Neuronal stem cell (in vitro differentiated cells): ENCODE data around the gene ECPAS.

Experiments used
- DNase-seq: peaks from one replicate; pipeline ENCODE4 v3.0.0-alpha.2; 2013; ENCODE audit warnings: low spot score
- H2AFZ ChIP-seq: one replicate; pipeline ENCODE4 v1.6.1; 2013; ENCODE audit warnings: mild to moderate bottlenecking, low read length, inconsistent platforms
- H2AK5ac ChIP-seq: 2 replicates; pipeline ENCODE4 v1.6.1; 2013; ENCODE audit warnings: low read depth, mild to moderate bottlenecking, inconsistent platforms, low read length, moderate library complexity, mixed read lengths
- H2BK120ac ChIP-seq: 2 replicates; pipeline ENCODE4 v1.6.1; 2013; ENCODE audit warnings: low read depth, mild to moderate bottlenecking, inconsistent platforms, low read length, moderate library complexity, mixed read lengths
- H2BK12ac ChIP-seq: one replicate; pipeline ENCODE4 v1.6.1; 2013; ENCODE audit warnings: low read length, inconsistent platforms
- H2BK15ac ChIP-seq: 2 replicates; pipeline ENCODE4 v1.6.1; 2013; ENCODE audit warnings: mild to moderate bottlenecking, low read length, inconsistent platforms, mixed read lengths
- H2BK5ac ChIP-seq: one replicate; pipeline ENCODE4 v1.6.1; 2013; ENCODE audit warnings: inconsistent platforms, mild to moderate bottlenecking, low read length, moderate library complexity
- H3K14ac ChIP-seq: one replicate; pipeline ENCODE4 v1.6.1; 2013; ENCODE audit warnings: low read length, inconsistent platforms
- H3K18ac ChIP-seq: 2 replicates; pipeline ENCODE4 v1.6.1; 2013; ENCODE audit warnings: low read length, inconsistent platforms
- H3K23ac ChIP-seq: 2 replicates; pipeline ENCODE4 v1.6.1; 2013; ENCODE audit warnings: low read depth, mild to moderate bottlenecking, mixed read lengths, low read length, inconsistent platforms; ENCODE audit not compliant: poor library complexity
- H3K27ac ChIP-seq: replicated peaks from 3 replicates; pipeline ENCODE4 v1.5.1; 2013; ENCODE audit warnings: low read length, inconsistent platforms
- H3K27me3 ChIP-seq, 3 experiments: 2 replicates each; pipeline ENCODE4 v1.6.1; 2013; ENCODE audit warnings: low read length in 3 of 3, mild to moderate bottlenecking in 2 of 3, inconsistent platforms in 1 of 3, low read depth in 1 of 3, mixed read lengths in 1 of 3, moderate library complexity in 1 of 3; ENCODE audit not compliant: control insufficient read depth in 3 of 3, insufficient read depth in 3 of 3
- H3K36me3 ChIP-seq, 2 donors: replicated peaks in 1 of 2; 2 replicates each; pipeline ENCODE4 v1.6.1; 2013; ENCODE audit warnings: low read length in 2 of 2; ENCODE audit not compliant: control insufficient read depth in 2 of 2, insufficient read depth in 2 of 2
- H3K4ac ChIP-seq: 2 replicates; pipeline ENCODE4 v1.6.1; 2013; ENCODE audit warnings: inconsistent platforms, mild to moderate bottlenecking, low read length, moderate library complexity
- H3K4me1 ChIP-seq, 2 donors: 1 replicate in 1 of 2; 2 replicates in 1 of 2; pipeline ENCODE4 v1.6.1; 2013; ENCODE audit warnings: low read length in 2 of 2, low read depth in 1 of 2; ENCODE audit not compliant: control insufficient read depth in 2 of 2, insufficient read depth in 1 of 2
- H3K4me2 ChIP-seq: one replicate; pipeline ENCODE4 v1.6.1; 2013; ENCODE audit warnings: mild to moderate bottlenecking, low read length, inconsistent platforms; ENCODE audit not compliant: insufficient read depth, poor library complexity, severe bottlenecking
- H3K4me3 ChIP-seq, 2 donors: 2 replicates each; pipeline ENCODE4 v1.5.1; 2013; ENCODE audit warnings: low read length in 2 of 2, mild to moderate bottlenecking in 2 of 2, inconsistent platforms in 1 of 2, moderate library complexity in 1 of 2
- H3K79me1 ChIP-seq: one replicate; pipeline ENCODE4 v1.6.1; 2013; ENCODE audit warnings: low read depth, mild to moderate bottlenecking, inconsistent platforms, low read length, moderate library complexity
- H3K9ac ChIP-seq: one replicate; pipeline ENCODE4 v1.6.1; 2013; ENCODE audit warnings: mild to moderate bottlenecking, low read depth, low read length, inconsistent platforms; ENCODE audit not compliant: poor library complexity
- H3K9me3 ChIP-seq, 2 donors: replicated peaks in 1 of 2; 2 replicates each; pipeline versions ENCODE3 to v1.6.1; 2013; ENCODE audit warnings: low read length in 2 of 2, mild to moderate bottlenecking in 2 of 2, inconsistent platforms in 1 of 2, low read depth in 1 of 2, mixed read lengths in 1 of 2, moderate library complexity in 1 of 2; ENCODE audit not compliant: control insufficient read depth in 2 of 2, insufficient read depth in 1 of 2
- H4K8ac ChIP-seq: one replicate; pipeline ENCODE4 v1.6.1; 2013; ENCODE audit warnings: low read depth, mild to moderate bottlenecking, inconsistent platforms, low read length, moderate library complexity
- H4K91ac ChIP-seq: one replicate; pipeline ENCODE4 v1.6.1; 2013; ENCODE audit warnings: low read length, low read depth, mild to moderate bottlenecking, inconsistent platforms; ENCODE audit not compliant: poor library complexity
- WGBS, 2 donors: extraction: QIAGEN DNeasy Blood & Tissue Kit; methylation state at CpG; one replicate each; pipeline ENCODE4 v1.1.7; 2013; ENCODE audit warnings: missing lambda C conversion rate in 2 of 2, mixed read lengths in 1 of 2; ENCODE audit not compliant: insufficient read length in 2 of 2, insufficient replicate concordance in 1 of 2; ENCODE audit errors: extremely low coverage in 2 of 2; 5-methylcytosine and 5-hydroxymethylcytosine counted together

Gene ECPAS

GRCh38 chr9:111375817-111376564, 108.2 kb downstream of the ECPAS start:
- Histone ChIP-seq H2BK5ac (no peak overlapping the region), H3K36me3 (peaks cover 10 to 93% of the 10 kb centered on the region in 2 donors), H2AK5ac (no peak overlapping the region), H3K4me1 (no peaks in the 10 kb centered on the region), H3K4me3 (no peak overlapping the region), H3K9ac (no peak overlapping the region), H2BK120ac (no peak overlapping the region), H4K8ac (no peak overlapping the region), H4K91ac (no peak overlapping the region), H3K23ac (no peak overlapping the region), H3K9me3 (no peaks in the 10 kb centered on the region), H3K4me2 (no peak overlapping the region), H2BK15ac (no peak overlapping the region), H2AFZ (no peak overlapping the region), H3K14ac (no peak overlapping the region), H3K18ac (no peak overlapping the region), H3K27me3 (no peaks in the 10 kb centered on the region), H3K4ac (no peak overlapping the region), H2BK12ac (no peak overlapping the region), H3K27ac (no peak overlapping the region), H3K79me1 (no peaks in the 10 kb centered on the region)
- no peak for DNase-seq
- WGBS, 2 donors, result no CpG with 5 or more reads among the region's 3 CpGs

GRCh38 chr9:111375062-111375461, 109.1 kb downstream of the ECPAS start:
- Histone ChIP-seq H3K4ac (no peak overlapping the region), H3K14ac (no peak overlapping the region), H3K9ac (no peak overlapping the region), H3K23ac (no peak overlapping the region), H2BK15ac (no peak overlapping the region), H3K18ac (no peak overlapping the region), H2BK5ac (no peak overlapping the region), H3K36me3 (peaks cover 12 to 94% of the 10 kb centered on the region in 2 donors), H3K9me3 (no peaks in the 10 kb centered on the region), H3K4me2 (no peak overlapping the region), H2AK5ac (no peak overlapping the region), H3K4me3 (no peak overlapping the region), H3K4me1 (no peaks in the 10 kb centered on the region), H2BK12ac (no peak overlapping the region), H3K27ac (no peak overlapping the region), H3K27me3 (no peaks in the 10 kb centered on the region), H2AFZ (no peak overlapping the region), H4K91ac (no peak overlapping the region), H2BK120ac (no peak overlapping the region), H3K79me1 (no peaks in the 10 kb centered on the region), H4K8ac (no peak overlapping the region)
- no CpG with 5 or more reads among the region's 2 CpGs for WGBS, 2 donors
- DNase-seq, result no peak

- WGBS, 2 donors, result no CpG with 5 or more reads among the region's 6 CpGs
- Histone ChIP-seq H4K8ac (no peak overlapping the region), H3K27ac (no peak overlapping the region), H3K4me1 (no peaks in the 10 kb centered on the region), H3K18ac (no peak overlapping the region), H3K14ac (no peak overlapping the region), H2BK5ac (no peak overlapping the region), H3K4ac (no peak overlapping the region), H2BK12ac (no peak overlapping the region), H3K4me3 (no peak overlapping the region), H3K36me3 (peaks cover 16 to 97% of the 10 kb centered on the region in 2 donors), H2AFZ (no peak overlapping the region), H3K27me3 (no peaks in the 10 kb centered on the region), H3K9me3 (no peaks in the 10 kb centered on the region), H3K9ac (no peak overlapping the region), H2AK5ac (no peak overlapping the region), H3K23ac (no peak overlapping the region), H2BK15ac (no peak overlapping the region), H3K4me2 (no peak overlapping the region), H4K91ac (no peak overlapping the region), H2BK120ac (no peak overlapping the region), H3K79me1 (no peaks in the 10 kb centered on the region)
- DNase-seq, result no peak
Measured at GRCh38 chr9:111372297-111372696, 111.9 kb downstream of the ECPAS start.

- Histone ChIP-seq H3K23ac (no peak overlapping the region), H3K14ac (no peak overlapping the region), H2BK120ac (no peak overlapping the region), H4K91ac (no peak overlapping the region), H2AK5ac (no peak overlapping the region), H2BK15ac (no peak overlapping the region), H4K8ac (no peak overlapping the region), H2BK12ac (no peak overlapping the region), H3K18ac (no peak overlapping the region), H3K4ac (no peak overlapping the region), H3K9ac (no peak overlapping the region), H2BK5ac (no peak overlapping the region), H3K4me1 (no peaks in the 10 kb centered on the region), H3K9me3 (no peaks in the 10 kb centered on the region), H3K4me2 (no peak overlapping the region), H3K36me3 (peaks cover 13 to 97% of the 10 kb centered on the region in 2 donors), H3K27ac (no peak overlapping the region), H3K79me1 (no peaks in the 10 kb centered on the region), H3K27me3 (no peaks in the 10 kb centered on the region), H3K4me3 (no peak overlapping the region), H2AFZ (no peak overlapping the region)
- no CpG with 5 or more reads among the region's 1 CpG for WGBS, 2 donors
- DNase-seq, result no peak
Measured at GRCh38 chr9:111366978-111367377, 117.2 kb downstream of the ECPAS start.
